Measurements from ENCODE around the gene PLCB1.
"Not testable (repeated sequence)": the region's sequence is repeated elsewhere in the genome, so short reads cannot be mapped to it uniquely, and the experiment has no call there.

Gene PLCB1

DNA sequence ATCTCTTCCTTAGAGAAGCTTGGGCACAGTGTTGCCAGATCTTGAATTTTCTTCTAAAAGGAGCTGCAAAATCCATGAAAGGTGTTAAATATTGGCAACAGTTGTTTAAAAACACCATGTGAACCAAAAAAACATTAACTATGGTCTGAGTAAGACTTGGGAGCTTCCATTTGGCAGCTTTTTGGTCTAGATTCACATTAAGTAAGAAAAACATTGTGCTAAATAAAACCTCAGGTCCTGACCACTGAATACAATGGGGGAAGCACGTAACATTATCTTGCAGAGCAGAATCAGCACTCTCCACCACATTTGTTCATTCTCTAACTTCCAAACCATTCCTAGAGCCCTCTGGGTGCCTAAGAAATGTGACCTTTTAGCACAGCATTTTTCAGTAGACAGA lies 499.2 kb downstream of the PLCB1 start:
- H3K27me3 Mint-ChIP-seq = no peaks in the 10 kb centered on the region
- H3K4me1 Mint-ChIP-seq = no peaks in the 10 kb centered on the region
- H3K36me3 Mint-ChIP-seq = no peaks in the 10 kb centered on the region
- no peak overlapping the region for H3K27ac Mint-ChIP-seq
- no peak overlapping the region for H3K4me3 Mint-ChIP-seq
- H3K9me3 Mint-ChIP-seq = no peaks in the 10 kb centered on the region

DNA sequence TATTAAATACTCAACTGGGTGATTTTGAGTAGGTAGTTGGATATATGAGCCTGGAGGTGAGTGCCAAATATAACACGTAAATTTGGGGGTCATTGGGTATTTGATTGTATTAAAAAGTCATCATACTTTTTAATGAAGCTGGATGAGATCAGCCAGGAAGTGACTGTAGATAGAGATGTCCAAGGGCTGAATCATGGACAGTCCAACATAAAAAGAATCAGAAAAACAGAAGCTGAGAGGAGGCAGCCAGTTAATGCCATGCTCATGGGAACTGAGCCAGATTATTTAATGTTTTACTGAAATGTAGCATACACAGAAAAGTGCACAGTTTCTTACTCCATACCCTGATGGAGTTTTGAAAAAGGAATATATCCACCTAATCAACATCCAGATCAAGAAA lies 501.3 kb downstream of the PLCB1 start:
- Mint-ChIP-seq H3K4me1 (no peaks in the 10 kb centered on the region), H3K27ac (no peak overlapping the region), H3K27me3 (no peaks in the 10 kb centered on the region), H3K9me3 (no peaks in the 10 kb centered on the region), H3K36me3 (no peaks in the 10 kb centered on the region), H3K4me3 (no peak overlapping the region)

- Mint-ChIP-seq H3K36me3 (no peaks in the 10 kb centered on the region), H3K4me3 (no peak overlapping the region), H3K27ac (no peak overlapping the region), H3K9me3 (no peaks in the 10 kb centered on the region), H3K4me1 (no peaks in the 10 kb centered on the region), H3K27me3 (no peaks in the 10 kb centered on the region)
These were observed 503.0 kb downstream of the PLCB1 start for GRCh38 chr20:8635048-8635572.

- no peaks in the 10 kb centered on the region for H3K27me3 Mint-ChIP-seq
- H3K36me3 Mint-ChIP-seq = no peaks in the 10 kb centered on the region
- no peak overlapping the region for H3K27ac Mint-ChIP-seq
- peaks cover 2% of the 10 kb centered on the region for H3K9me3 Mint-ChIP-seq
- no peaks in the 10 kb centered on the region for H3K4me1 Mint-ChIP-seq
- no peak overlapping the region for H3K4me3 Mint-ChIP-seq
These were observed 503.8 kb downstream of the PLCB1 start for GRCh38 chr20:8635837-8636236.

- Mint-ChIP-seq H3K36me3 (no peaks in the 10 kb centered on the region), H3K4me3 (no peak overlapping the region), H3K9me3 (peaks cover 3% of the 10 kb centered on the region), H3K27ac (no peak overlapping the region), H3K27me3 (no peaks in the 10 kb centered on the region), H3K4me1 (no peaks in the 10 kb centered on the region)
These were observed 507.2 kb downstream of the PLCB1 start for GRCh38 chr20:8639112-8639778.

- Mint-ChIP-seq H3K27ac (no peak overlapping the region), H3K9me3 (peaks cover 3% of the 10 kb centered on the region), H3K36me3 (no peaks in the 10 kb centered on the region), H3K4me3 (no peak overlapping the region), H3K27me3 (no peaks in the 10 kb centered on the region), H3K4me1 (no peaks in the 10 kb centered on the region)
These were observed 508.4 kb downstream of the PLCB1 start for GRCh38 chr20:8640461-8640860.

DNA sequence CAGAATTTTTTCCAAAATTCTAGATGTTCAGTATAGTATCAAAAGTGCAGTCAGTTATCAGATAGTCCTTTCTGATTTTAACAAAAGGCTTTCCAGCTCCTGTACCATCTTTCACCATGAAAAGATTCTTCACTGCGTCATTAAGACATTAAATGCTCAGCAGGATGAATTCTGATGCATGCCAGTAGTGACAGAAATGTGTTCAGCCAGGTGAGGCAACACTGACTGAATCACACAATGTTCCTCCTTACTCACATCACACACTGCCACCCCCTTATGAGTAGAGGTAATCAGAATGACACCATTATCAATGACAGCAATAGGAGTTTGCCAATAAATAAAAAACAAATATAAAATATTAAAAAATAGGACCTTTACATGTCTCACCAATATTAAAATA lies 510.2 kb downstream of the PLCB1 start:
- Mint-ChIP-seq H3K27me3 (no peaks in the 10 kb centered on the region), H3K27ac (no peak overlapping the region), H3K9me3 (peaks cover 3% of the 10 kb centered on the region), H3K4me1 (no peaks in the 10 kb centered on the region), H3K4me3 (no peak overlapping the region), H3K36me3 (no peaks in the 10 kb centered on the region)

DNA sequence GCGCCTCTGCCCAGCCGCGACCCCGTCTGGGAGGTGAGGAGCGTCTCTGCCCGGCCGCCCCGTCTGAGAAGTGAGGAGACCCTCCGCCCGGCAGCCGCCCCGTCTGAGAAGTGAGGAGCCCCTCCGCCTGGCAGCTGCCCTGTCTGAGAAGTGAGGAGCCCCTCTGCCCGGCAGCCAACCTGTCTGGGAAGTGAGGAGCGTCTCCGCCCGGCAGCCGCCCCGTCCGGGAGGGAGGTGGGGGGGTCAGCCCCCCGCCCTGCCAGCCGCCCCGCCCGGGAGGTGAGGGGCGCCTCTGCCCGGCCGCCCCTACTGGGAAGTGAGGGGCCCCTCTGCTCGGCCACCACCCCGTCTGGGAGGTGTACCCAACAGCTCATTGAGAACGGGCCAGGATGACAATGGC lies 512.4 kb downstream of the PLCB1 start:
- H3K27ac Mint-ChIP-seq, H3K4me3 Mint-ChIP-seq, H3K4me1 Mint-ChIP-seq, H3K9me3 Mint-ChIP-seq, H3K27me3 Mint-ChIP-seq, H3K36me3 Mint-ChIP-seq: not testable (repeated sequence)

GRCh38 chr20:8645326-8645725 lies 513.3 kb downstream of the PLCB1 start:
- Mint-ChIP-seq H3K27ac (no peak overlapping the region), H3K27me3 (no peaks in the 10 kb centered on the region), H3K36me3 (no peaks in the 10 kb centered on the region), H3K4me1 (no peaks in the 10 kb centered on the region), H3K9me3 (peaks cover 3% of the 10 kb centered on the region), H3K4me3 (no peak overlapping the region)

DNA sequence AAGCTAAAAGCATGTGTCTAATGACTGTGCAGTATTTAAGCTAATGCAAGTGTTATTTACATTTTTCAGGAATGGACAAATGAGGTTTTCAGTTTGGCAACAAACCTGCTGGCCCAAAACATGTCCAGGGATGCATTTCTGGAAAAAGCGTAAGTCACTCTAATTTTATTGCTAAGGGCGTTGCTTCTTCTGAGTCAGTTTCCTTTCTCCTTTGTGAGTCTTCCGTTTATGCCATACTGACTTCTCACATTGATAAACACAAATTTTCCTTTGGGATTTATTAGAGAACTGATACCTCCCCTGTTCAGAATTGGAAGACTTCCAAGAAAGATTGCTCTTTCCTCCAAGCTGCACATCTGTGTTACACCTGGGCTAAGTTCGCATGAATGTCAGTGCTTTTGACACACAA lies 514.0 kb downstream of the PLCB1 start:
- Mint-ChIP-seq H3K36me3 (no peaks in the 10 kb centered on the region), H3K4me1 (no peaks in the 10 kb centered on the region), H3K27ac (no peak overlapping the region), H3K27me3 (no peaks in the 10 kb centered on the region), H3K4me3 (no peak overlapping the region), H3K9me3 (no peaks in the 10 kb centered on the region)

GRCh38 chr20:8646716-8647115 lies 514.6 kb downstream of the PLCB1 start:
- Mint-ChIP-seq H3K4me1 (no peaks in the 10 kb centered on the region), H3K4me3 (no peak overlapping the region), H3K9me3 (no peaks in the 10 kb centered on the region), H3K27me3 (no peaks in the 10 kb centered on the region), H3K27ac (no peak overlapping the region), H3K36me3 (no peaks in the 10 kb centered on the region)

GRCh38 chr20:8647961-8648441 lies 515.9 kb downstream of the PLCB1 start:
- Mint-ChIP-seq H3K9me3 (no peaks in the 10 kb centered on the region), H3K27ac (no peak overlapping the region), H3K36me3 (no peaks in the 10 kb centered on the region), H3K4me1 (no peaks in the 10 kb centered on the region), H3K4me3 (no peak overlapping the region), H3K27me3 (no peaks in the 10 kb centered on the region)

- Mint-ChIP-seq H3K9me3 (no peaks in the 10 kb centered on the region), H3K4me1 (no peaks in the 10 kb centered on the region), H3K27me3 (no peaks in the 10 kb centered on the region), H3K27ac (no peak overlapping the region), H3K36me3 (no peaks in the 10 kb centered on the region), H3K4me3 (no peak overlapping the region)
These were observed 516.4 kb downstream of the PLCB1 start for GRCh38 chr20:8648466-8648865.

DNA sequence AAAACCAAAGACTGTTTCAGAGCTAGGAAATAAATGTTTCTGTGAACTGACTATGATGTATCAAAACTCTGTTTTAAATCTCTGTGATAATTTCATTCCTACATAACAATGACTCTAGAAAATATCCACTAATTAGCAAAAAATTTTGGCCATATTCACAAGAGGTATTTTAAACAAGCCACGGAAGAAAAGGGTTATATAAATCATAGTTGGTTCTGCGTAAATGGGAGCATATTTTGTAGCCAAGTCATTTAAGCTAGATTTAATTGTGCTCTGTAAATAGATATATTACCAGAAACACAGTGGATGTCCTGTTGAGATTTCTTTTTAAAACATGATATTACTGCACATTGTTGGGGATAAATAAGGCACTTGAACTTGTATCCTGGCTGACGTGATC lies 520.3 kb downstream of the PLCB1 start:
- Mint-ChIP-seq H3K27me3 (no peaks in the 10 kb centered on the region), H3K27ac (no peak overlapping the region), H3K4me1 (no peaks in the 10 kb centered on the region), H3K36me3 (no peaks in the 10 kb centered on the region), H3K9me3 (no peaks in the 10 kb centered on the region), H3K4me3 (no peak overlapping the region)

GRCh38 chr20:8654486-8654885 lies 522.4 kb downstream of the PLCB1 start:
- H3K4me3 Mint-ChIP-seq = no peak overlapping the region
- no peak overlapping the region for H3K27ac Mint-ChIP-seq
- no peaks in the 10 kb centered on the region for H3K36me3 Mint-ChIP-seq
- H3K9me3 Mint-ChIP-seq = no peaks in the 10 kb centered on the region
- H3K4me1 Mint-ChIP-seq = no peaks in the 10 kb centered on the region
- H3K27me3 Mint-ChIP-seq = no peaks in the 10 kb centered on the region

DNA sequence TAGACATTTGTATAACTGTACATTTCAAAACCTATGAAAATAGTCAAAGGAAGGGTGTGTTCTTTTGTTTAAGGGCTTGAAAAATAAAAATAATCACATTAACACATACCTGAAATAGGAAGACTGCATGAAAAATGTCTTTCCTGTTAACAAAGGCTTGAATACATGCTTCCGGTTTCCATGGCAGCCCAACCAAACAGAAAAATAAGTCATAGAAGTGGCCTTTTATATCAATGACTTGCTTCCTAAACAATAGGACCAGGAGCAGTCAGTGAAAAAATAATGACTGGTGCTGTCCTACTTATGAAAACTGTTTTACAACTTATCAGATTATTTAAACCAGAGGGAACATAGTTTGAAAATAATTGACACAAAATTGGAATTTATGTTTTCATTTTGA lies 524.3 kb downstream of the PLCB1 start:
- no peak overlapping the region for H3K4me3 Mint-ChIP-seq
- no peaks in the 10 kb centered on the region for H3K36me3 Mint-ChIP-seq
- H3K4me1 Mint-ChIP-seq = no peaks in the 10 kb centered on the region
- H3K9me3 Mint-ChIP-seq = no peaks in the 10 kb centered on the region
- no peak overlapping the region for H3K27ac Mint-ChIP-seq
- H3K27me3 Mint-ChIP-seq = no peaks in the 10 kb centered on the region

DNA sequence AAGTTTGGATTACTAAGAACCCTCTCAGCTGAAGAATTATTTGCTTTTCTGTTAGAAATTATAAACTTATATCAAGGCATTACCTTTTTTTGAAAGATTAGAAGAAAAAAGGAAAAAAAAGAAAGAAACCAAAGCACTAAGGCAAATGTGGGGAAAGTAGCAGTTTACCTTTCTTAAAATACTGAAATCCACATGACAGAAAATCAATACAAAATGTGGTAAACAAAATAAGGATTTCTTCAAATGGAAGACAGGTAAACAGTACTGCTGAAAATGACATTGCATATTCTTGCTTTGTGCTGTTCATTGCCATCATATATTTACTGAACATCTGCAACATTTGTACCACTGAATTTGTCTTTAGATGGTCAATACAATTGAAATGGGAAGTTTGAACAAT lies 525.6 kb downstream of the PLCB1 start:
- Mint-ChIP-seq H3K4me1 (no peaks in the 10 kb centered on the region), H3K36me3 (no peaks in the 10 kb centered on the region), H3K27ac (no peak overlapping the region), H3K9me3 (no peaks in the 10 kb centered on the region), H3K27me3 (no peaks in the 10 kb centered on the region), H3K4me3 (no peak overlapping the region)
